HG03108 (cell line): Measurements from ENCODE around the gene HAUS8.
A peak's percentile ranks its signal among the peaks of the same experiment; 100 is the strongest.
"Not testable (repeated sequence)": the region's sequence is repeated elsewhere in the genome, so short reads cannot be mapped to it uniquely, and the experiment has no call there.

ENCODE experiments used
- ATAC-seq: cut with Tn5 transposase; IDR thresholded peaks from one replicate; pipeline ENCODE4 v1.9.1; 2021; ENCODE audit warnings: moderate library complexity; ENCODE audit not compliant: unreplicated experiment

HAUS8 gene, protein sequence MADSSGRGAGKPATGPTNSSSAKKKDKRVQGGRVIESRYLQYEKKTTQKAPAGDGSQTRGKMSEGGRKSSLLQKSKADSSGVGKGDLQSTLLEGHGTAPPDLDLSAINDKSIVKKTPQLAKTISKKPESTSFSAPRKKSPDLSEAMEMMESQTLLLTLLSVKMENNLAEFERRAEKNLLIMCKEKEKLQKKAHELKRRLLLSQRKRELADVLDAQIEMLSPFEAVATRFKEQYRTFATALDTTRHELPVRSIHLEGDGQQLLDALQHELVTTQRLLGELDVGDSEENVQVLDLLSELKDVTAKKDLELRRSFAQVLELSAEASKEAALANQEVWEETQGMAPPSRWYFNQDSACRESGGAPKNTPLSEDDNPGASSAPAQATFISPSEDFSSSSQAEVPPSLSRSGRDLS

DNA sequence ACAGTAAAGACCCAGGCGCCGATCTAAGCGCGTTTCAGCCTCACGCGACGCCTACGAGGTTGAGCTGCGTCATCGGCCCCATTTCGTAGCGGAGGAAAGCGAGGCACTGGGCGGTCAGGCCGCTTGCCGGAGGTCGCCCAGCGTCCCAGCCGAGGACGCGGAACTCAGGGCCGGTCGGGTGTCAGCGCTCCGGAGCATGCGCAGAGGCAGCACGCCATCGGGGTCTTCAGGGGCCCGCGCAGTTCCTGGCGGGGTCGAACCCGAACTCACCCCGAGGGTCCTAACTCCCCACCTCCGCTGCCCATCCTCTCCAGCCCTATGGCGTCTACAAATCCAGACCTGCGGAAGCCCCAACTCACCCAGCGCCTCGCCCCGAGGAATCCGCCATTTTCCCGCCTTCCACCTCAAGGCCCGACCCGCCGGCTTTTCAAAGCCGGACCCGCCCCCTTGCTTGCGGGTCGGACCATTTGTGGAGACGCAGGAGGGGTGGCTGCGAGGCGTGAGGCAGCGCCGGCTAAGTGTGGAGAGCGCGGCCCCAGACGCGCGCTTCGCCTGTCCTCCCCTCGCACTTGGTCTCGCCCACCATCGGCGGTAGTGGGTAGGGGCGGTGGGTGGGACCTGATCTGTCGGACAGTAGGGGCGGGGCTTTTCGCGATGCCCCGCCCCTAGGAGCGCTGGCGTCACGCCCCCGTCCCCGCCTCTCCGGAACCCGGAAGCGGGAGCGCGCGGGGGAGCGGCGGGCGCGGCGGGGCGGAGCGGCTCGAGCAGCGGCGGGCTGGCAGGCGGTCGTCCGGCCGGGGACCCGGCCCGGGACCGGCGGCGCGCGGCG lies at the start of gene HAUS8, which contains the start of gene MYO9B:
Gene HAUS8 (minus strand): TSS at position 418 of the 829 bp plus-strand sequence. CDS start 30 bp downstream, at position 388.
Gene MYO9B (plus strand): TSS at position 743 of the 829 bp plus-strand sequence. CDS start 25,941 bp downstream, outside the sequence.
- ATAC-seq: peak; percentile 69

- ATAC-seq: no peak
Observed at GRCh38 chr19:17124025-17124424, 48.8 kb upstream of the HAUS8 start.

GRCh38 chr19:17123041-17123440 lies 47.8 kb upstream of the HAUS8 start:
- ATAC-seq: no peak

DNA sequence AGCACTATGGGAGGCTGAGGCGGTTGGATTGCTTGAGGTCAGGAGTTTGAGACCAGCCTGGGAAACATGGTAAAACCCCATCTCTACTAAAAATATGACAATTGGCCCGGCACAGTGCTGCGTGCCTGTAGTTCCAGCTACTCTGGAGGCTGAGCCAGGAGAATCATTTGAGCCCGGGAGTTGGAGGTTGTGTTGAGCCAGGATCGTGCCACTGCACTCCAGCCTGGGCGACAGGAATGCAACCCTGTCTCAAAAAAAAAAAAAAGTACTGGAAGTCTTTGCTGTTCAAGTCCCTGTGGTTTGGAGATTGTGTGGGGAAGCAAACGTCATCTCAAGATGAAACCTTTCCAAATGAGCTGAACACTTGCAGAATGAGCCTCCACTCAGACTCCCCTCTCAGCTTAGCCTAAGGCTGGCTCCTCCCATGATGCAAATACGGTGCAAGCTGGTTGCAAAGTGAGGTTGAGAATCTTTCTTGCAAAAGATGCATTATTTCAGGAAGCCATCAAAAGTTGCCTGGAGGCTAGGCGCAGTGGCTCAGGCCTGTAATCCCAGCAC lies 46.6 kb upstream of the HAUS8 start:
- ATAC-seq: no peak

DNA sequence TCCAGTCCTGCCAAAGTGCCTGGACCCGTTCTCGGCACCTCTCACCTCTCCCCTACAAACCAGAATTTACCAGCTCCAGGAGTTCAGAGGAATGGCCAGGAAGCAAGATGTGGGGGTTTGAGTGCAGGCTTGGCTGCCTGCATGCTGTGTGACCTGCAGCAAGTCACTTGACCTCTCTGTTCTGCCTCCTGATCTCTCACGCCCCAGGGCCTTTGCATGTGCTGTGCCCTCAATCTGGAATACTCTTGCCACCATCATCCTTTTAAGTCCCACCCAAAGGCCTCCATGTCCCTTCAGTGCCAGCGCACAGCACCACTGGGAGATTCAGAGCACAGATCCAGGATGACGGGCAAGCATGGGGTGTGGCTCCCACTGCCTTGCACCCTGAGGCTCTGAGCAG lies 43.7 kb upstream of the HAUS8 start:
- no peak for ATAC-seq

GRCh38 chr19:17116996-17117702 lies 41.9 kb upstream of the HAUS8 start:
- ATAC-seq: no peak

DNA sequence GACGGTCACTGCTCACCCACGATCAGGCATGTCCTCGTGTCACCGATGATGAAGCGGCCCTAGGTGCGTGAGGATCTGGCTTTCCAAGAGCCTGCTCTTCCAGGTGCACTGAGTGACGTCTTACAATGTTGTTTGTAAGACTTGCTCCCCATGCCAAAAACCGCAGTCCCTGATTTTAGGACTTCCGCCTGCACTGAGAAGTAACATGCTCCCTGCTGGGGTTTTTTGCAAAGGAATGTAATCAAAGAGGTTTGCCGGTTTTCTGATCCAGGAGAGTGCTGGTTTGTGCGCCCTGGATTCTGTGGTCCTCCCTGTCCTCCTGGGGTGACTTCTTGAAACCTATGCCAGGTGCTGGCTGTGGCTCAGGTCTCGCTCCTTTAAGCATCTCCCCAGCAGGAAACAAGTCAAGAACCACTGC lies 39.2 kb upstream of the HAUS8 start:
- no peak for ATAC-seq

- ATAC-seq: no peak
Observed at GRCh38 chr19:17113127-17113785, 38.0 kb upstream of the HAUS8 start.

DNA sequence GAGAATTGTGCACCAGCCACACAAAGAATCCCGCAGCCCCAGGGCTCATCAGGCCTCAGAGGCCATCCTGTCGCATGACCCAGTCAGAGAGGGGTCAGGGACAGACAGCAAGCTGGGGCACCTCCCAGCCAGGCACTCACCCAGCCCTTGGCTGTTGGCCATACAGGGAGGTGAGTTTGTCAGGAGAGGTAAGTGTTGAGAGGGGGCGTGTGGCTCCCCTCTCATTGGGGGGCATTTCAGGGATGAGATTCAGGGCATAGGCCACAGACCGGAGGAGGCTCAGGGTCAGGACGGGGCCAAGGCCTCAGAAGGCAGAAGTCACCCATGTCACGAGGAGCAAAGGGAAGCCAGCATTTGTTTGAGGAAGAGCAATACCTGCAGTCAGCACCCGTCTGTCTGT lies 37.4 kb upstream of the HAUS8 start:
- no peak for ATAC-seq

- ATAC-seq: no peak
Observed at GRCh38 chr19:17112271-17112670, 37.0 kb upstream of the HAUS8 start.

DNA sequence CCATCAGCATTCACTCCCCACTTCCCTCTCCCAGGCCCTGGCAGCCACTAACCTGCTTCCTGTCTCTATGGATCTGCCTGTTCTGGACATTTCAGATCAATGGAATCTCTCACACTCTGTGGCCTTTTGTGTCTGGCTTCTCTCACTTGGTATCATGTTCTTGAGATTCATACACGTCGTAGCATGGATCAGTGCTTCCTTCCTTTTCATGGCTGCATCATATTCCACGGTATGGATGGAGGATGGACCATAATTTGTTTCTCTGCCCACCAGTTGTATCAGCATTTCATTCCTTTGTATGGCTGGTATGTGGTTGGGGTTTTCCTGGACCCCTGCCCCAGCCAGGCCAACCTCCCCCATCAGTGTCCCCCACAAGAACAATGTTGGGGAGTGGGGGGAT lies 36.5 kb upstream of the HAUS8 start:
- ATAC-seq: no peak

GRCh38 chr19:17110599-17110966 lies 35.3 kb upstream of the HAUS8 start:
- no peak for ATAC-seq

- ATAC-seq: no peak
Observed at GRCh38 chr19:17109962-17110598, 34.8 kb upstream of the HAUS8 start.

GRCh38 chr19:17109300-17109699 lies 34.0 kb upstream of the HAUS8 start:
- no peak for ATAC-seq

DNA sequence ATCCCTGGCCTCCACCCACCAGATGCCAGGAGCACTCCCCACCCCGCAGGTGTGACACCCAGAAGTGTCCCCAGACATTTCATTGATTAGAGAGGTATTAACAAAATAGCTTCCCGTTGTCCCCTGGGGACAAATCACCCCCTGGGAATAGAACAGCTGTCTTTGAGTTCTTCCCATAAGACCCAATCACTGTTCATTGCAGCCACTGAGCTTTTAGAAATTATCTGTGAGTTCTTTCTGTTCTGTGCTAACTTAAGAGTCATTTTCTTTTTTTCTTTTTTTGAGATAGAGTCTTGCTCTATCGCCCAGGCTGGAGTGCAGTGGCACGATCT lies 33.2 kb upstream of the HAUS8 start:
- ATAC-seq: no peak

DNA sequence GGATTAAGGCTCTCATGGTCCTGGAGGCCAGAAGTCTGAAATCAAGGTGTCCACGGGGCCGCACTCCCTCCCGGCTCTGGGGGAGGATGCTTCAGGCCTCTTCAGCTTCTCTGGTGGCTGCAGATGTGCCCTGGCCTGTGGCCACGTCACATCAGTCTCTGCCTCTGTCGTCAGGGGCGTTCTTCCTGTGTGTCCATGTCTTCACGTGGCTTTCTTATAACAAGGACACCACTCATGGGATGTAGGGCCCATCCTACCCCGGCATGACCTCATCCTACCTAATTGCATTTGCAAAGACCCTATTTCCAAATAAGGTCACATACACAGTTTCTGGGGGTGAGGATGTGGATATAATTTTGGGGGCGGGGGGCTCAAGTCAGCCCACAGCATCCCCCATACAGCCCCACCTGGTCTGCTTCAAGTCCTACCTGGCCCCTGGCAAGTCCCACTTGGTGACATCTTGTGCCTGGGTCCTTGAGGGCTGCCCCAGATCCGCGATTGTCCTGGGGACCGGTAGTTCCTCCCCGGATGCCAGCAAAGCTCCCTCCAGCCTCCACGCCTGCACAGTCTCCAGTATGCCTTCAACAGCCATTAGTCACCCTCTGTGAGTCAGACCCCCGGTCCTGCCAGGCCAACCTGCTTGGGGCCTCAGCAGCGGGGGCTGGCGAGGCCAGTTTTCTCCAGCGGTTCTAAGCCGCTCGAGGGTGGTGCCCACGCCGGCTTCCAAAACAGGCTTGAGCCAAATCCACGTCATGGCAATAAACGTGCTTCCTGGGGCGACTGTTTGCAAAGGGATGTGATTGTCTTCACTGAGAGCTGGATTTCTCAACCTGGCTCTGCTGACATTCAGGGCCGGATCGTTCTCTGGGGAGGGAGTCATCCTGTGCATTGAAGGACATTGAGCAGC lies 32.5 kb upstream of the HAUS8 start:
- no peak for ATAC-seq

DNA sequence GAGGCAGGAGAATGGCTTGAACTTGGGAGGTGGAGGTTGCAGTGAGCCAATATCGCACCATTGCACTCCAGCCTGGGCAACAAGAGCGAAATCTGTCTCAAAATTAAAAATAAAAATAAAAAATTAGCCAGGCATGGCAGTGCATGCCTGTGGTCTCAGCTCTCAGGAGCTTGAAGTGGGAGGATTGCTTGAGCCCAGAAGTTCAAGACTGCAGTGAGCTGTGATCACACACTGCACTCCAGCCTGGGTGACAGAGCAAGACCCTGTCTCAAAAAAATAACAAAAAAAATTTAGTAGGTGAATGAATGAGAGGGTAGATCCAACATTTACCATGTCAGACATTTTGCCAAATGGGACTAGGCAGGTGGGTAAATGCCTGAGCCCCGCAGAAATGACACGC lies 31.7 kb upstream of the HAUS8 start:
- ATAC-seq: not testable (repeated sequence)

GRCh38 chr19:17105556-17105955 lies 30.3 kb upstream of the HAUS8 start:
- no peak for ATAC-seq

- no peak for ATAC-seq
Observed at GRCh38 chr19:17104679-17105078, 29.4 kb upstream of the HAUS8 start.
